Stomach (tissue), 4 donors: ENCODE data around the gene DLD.

ENCODE experiments used
- EP300 ChIP-seq: sonication (generic); formaldehyde crosslinking; IDR thresholded peaks from one replicate; pipeline ENCODE4 v1.6.1; 2017; ENCODE audit warnings: antibody characterized with exemption
- POLR2A ChIP-seq, 4 donors: fragments of 450-650 bp; IDR thresholded peaks; one replicate each; pipeline ENCODE4 v1.6.1; 2016; ENCODE audit warnings: antibody characterized with exemption in 4 of 4, control low read depth in 2 of 4, mild to moderate bottlenecking in 1 of 4, moderate library complexity in 1 of 4
- POLR2AphosphoS5 ChIP-seq, 3 donors: sonication (generic); formaldehyde crosslinking; IDR thresholded peaks; one replicate each; pipeline ENCODE4 v1.6.1; 2016; ENCODE audit warnings: antibody characterized with exemption in 3 of 3
- TF ChIP-seq, protein P1 (sequence below), 7 experiments: fragments of 450-650 bp in 4 of 7; fragments of 200-600 bp in 3 of 7; sonication (generic) in 3 of 7; IDR thresholded peaks; one replicate each; pipeline ENCODE4 v1.5.1; 2016 to 2019; ENCODE audit warnings: antibody characterized with exemption in 7 of 7, control low read depth in 2 of 7, mild to moderate bottlenecking in 1 of 7

DNA sequence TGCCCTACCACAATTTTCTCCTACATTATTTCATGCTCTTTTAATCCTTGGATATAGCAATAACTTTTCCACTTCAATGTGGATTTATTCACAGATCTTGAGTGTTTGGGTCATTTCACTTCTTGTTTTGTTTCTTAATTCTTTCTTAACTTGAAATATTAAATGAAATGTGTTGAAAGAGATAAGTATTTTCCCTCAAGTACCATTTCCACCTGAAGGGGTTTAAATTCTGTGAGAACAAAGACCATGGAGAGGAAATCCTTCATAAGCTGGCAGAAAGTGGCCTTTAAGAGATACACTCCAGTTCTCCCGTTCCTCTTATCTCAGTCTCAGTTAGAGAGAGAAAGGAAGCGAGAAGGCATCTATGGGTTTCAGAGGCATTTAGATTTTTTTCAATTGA, 14.1 kb upstream of the DLD start:
- TF ChIP-seq, protein P1, sequence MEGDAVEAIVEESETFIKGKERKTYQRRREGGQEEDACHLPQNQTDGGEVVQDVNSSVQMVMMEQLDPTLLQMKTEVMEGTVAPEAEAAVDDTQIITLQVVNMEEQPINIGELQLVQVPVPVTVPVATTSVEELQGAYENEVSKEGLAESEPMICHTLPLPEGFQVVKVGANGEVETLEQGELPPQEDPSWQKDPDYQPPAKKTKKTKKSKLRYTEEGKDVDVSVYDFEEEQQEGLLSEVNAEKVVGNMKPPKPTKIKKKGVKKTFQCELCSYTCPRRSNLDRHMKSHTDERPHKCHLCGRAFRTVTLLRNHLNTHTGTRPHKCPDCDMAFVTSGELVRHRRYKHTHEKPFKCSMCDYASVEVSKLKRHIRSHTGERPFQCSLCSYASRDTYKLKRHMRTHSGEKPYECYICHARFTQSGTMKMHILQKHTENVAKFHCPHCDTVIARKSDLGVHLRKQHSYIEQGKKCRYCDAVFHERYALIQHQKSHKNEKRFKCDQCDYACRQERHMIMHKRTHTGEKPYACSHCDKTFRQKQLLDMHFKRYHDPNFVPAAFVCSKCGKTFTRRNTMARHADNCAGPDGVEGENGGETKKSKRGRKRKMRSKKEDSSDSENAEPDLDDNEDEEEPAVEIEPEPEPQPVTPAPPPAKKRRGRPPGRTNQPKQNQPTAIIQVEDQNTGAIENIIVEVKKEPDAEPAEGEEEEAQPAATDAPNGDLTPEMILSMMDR (IDR thresholded peaks at IDR 0.05), result no peak
- no peak for TF ChIP-seq POLR2A (IDR thresholded peaks at IDR 0.05)
- TF ChIP-seq POLR2AphosphoS5 (IDR thresholded peaks at IDR 0.05), result no peak
- TF ChIP-seq EP300, result no peak
